SK-N-SH (cell line): ENCODE measurements around the gene TMEM269. TPM values are rescaled to one million over a fixed set of nuclear protein-coding genes. Genes with fewer than 3 reads are reported as not detected.

Experiments used
- CTCF ChIA-PET: fragments of 300-600, 350-600 bp; formaldehyde crosslinking; extraction: SDS; loops from one replicate; lab custom pipeline; 2021; lab: Yijun Ruan, JAX
- POLR2A ChIA-PET: fragments of 350-600 bp; sonication (Branson Sonifier 250); formaldehyde crosslinking; extraction: SDS; loops from one replicate; lab custom pipeline; 2020; ENCODE audit warnings: antibody characterized with exemption, inconsistent platforms; lab: Yijun Ruan, JAX
- DNase-seq: peaks from one replicate; pipeline ENCODE4 v3.0.0; 2012
- H2AFZ ChIP-seq: fragments of 200-600 bp; sonication (generic); 2 replicates; pipeline ENCODE4 v1.8.1; 2016; ENCODE audit warnings: antibody characterized with exemption, mild to moderate bottlenecking, low read depth
- H3F3A ChIP-seq: fragments of 200-600 bp; sonication (generic); replicated peaks from 2 replicates; pipeline ENCODE3; 2016; ENCODE audit warnings: antibody characterized with exemption, mild to moderate bottlenecking; ENCODE audit not compliant: insufficient read depth
- H3K27ac ChIP-seq, 2 experiments: fragments of 200-500 bp in 1 of 2; fragments of 200-600 bp in 1 of 2; sonication (Bioruptor generic) in 1 of 2; sonication (generic), shearing (Covaris generic) in 1 of 2; 2 replicates each; pipeline versions ENCODE4 v1.5.1 to v1.6.1; 2014 to 2016; ENCODE audit warnings: low read depth in 2 of 2, inconsistent platforms in 1 of 2, low read length in 1 of 2, mild to moderate bottlenecking in 1 of 2, mixed read lengths in 1 of 2
- H3K27me3 ChIP-seq: fragments of 200-600 bp; sonication (generic), shearing (Covaris generic); 2 replicates; pipeline ENCODE4 v1.6.1; 2016; ENCODE audit warnings: mixed run types; ENCODE audit not compliant: insufficient read depth
- H3K36me3 ChIP-seq, 2 experiments: fragments of 200-500 bp in 1 of 2; fragments of 200-600 bp in 1 of 2; sonication (Bioruptor generic) in 1 of 2; sonication (generic) in 1 of 2; replicated peaks in 1 of 2; 2 replicates each; pipeline versions ENCODE3 to v1.5.1; 2014 to 2016; ENCODE audit warnings: low read length in 1 of 2, mild to moderate bottlenecking in 1 of 2; ENCODE audit not compliant: insufficient read depth in 2 of 2, control insufficient read depth in 1 of 2
- H3K4me1 ChIP-seq, 2 experiments: fragments of 200-500 bp in 1 of 2; fragments of 200-600 bp in 1 of 2; sonication (Bioruptor generic) in 1 of 2; sonication (generic), shearing (Covaris generic) in 1 of 2; 2 replicates each; pipeline versions ENCODE4 v1.5.1 to v1.6.1; 2014 to 2016; ENCODE audit warnings: low read depth in 1 of 2, low read length in 1 of 2, mixed run types in 1 of 2; ENCODE audit not compliant: insufficient read depth in 2 of 2, control insufficient read depth in 1 of 2
- H3K4me2 ChIP-seq: fragments of 200-600 bp; sonication (generic), shearing (Covaris generic); 2 replicates; pipeline ENCODE4 v1.6.1; 2017; ENCODE audit warnings: mixed run types
- H3K4me3 ChIP-seq, 2 experiments: fragments of 200-500 bp in 1 of 2; fragments of 200-600 bp in 1 of 2; sonication (Bioruptor generic) in 1 of 2; sonication (generic), shearing (Covaris generic) in 1 of 2; 2 replicates each; pipeline versions ENCODE4 v1.5.1 to v1.8.1; 2014 to 2016; ENCODE audit warnings: low read depth in 2 of 2, inconsistent platforms in 1 of 2, low read length in 1 of 2, mild to moderate bottlenecking in 1 of 2, mixed read lengths in 1 of 2, moderate library complexity in 1 of 2
- H3K79me2 ChIP-seq: fragments of 200-600 bp; sonication (generic); 2 replicates; pipeline ENCODE4 v1.8.1; 2017; ENCODE audit warnings: mild to moderate bottlenecking; ENCODE audit not compliant: insufficient read depth
- H3K9ac ChIP-seq: fragments of 200-600 bp; sonication (generic); 2 replicates; pipeline ENCODE4 v1.6.1; 2017; ENCODE audit warnings: mixed run types
- H3K9me2 ChIP-seq: fragments of 200-600 bp; sonication (generic); 2 replicates; pipeline ENCODE4 v1.6.1; 2017; ENCODE audit warnings: mixed run types
- H3K9me3 ChIP-seq: fragments of 200-600 bp; sonication (generic); 2 replicates; pipeline ENCODE4 v1.6.1; 2017; ENCODE audit warnings: mixed run types, mild to moderate bottlenecking, moderate library complexity
- H4K20me1 ChIP-seq: fragments of 200-600 bp; sonication (generic); 2 replicates; pipeline ENCODE4 v1.6.1; 2017; ENCODE audit warnings: mild to moderate bottlenecking, mixed run types; ENCODE audit not compliant: insufficient read depth
- CHD2 ChIP-seq: fragments of 150-350 bp; IDR thresholded peaks from 2 replicates; pipeline ENCODE4 v1.6.1; 2018; ENCODE audit warnings: low read length; ENCODE audit not compliant: partially characterized antibody
- CTCF ChIP-seq: fragments of 200-600 bp; sonication (generic); IDR thresholded peaks from 2 replicates; pipeline ENCODE4 v1.6.1; 2017; ENCODE audit warnings: antibody characterized with exemption, mild to moderate bottlenecking, moderate library complexity
- ELF1 ChIP-seq: IDR thresholded peaks from 2 replicates; pipeline ENCODE4 v1.4.0; 2012
- EP300 ChIP-seq, 2 experiments: IDR thresholded peaks; 2 replicates each; pipeline versions ENCODE4 v1.4.0 to v1.6.1; 2012; ENCODE audit warnings: borderline replicate concordance in 1 of 2, low read depth in 1 of 2, low read length in 1 of 2
- EZH2phosphoT487 ChIP-seq: fragments of 200-600 bp; sonication (generic); IDR thresholded peaks from 2 replicates; pipeline ENCODE4 v1.6.1; 2017; ENCODE audit warnings: low read depth, mixed run types, mild to moderate bottlenecking, antibody characterized with exemption, moderate library complexity, borderline replicate concordance
- GABPA ChIP-seq: IDR thresholded peaks from 2 replicates; pipeline ENCODE4 v1.4.0; 2012; ENCODE audit warnings: low read depth, mild to moderate bottlenecking
- GATA2 ChIP-seq: sonication (generic); formaldehyde crosslinking; IDR thresholded peaks from 2 replicates; pipeline ENCODE4 v1.5.0; 2020; ENCODE audit warnings: mild to moderate bottlenecking, missing genetic modification reagents
- NFIC ChIP-seq: IDR thresholded peaks from 2 replicates; pipeline ENCODE4 v1.4.0; 2012; ENCODE audit warnings: borderline replicate concordance
- NRF1 ChIP-seq: IDR thresholded peaks from 2 replicates; pipeline ENCODE4 v1.6.1; 2012; ENCODE audit warnings: low read depth, mild to moderate bottlenecking, low read length
- RAD21 ChIP-seq: IDR thresholded peaks from 2 replicates; pipeline ENCODE4 v1.6.1; 2012; ENCODE audit warnings: mild to moderate bottlenecking, low read length
- RCOR1 ChIP-seq: fragments of 150-350 bp; IDR thresholded peaks from 2 replicates; pipeline ENCODE4 v1.6.1; 2017; ENCODE audit warnings: antibody characterized with exemption, low read length
- TAF1 ChIP-seq: IDR thresholded peaks from 2 replicates; pipeline ENCODE4 v1.6.1; 2012; ENCODE audit warnings: low read depth, mild to moderate bottlenecking, low read length, moderate library complexity, borderline replicate concordance
- TEAD4 ChIP-seq: IDR thresholded peaks from 2 replicates; pipeline ENCODE4 v1.4.0; 2012; ENCODE audit warnings: mild to moderate bottlenecking, borderline replicate concordance; ENCODE audit not compliant: insufficient read depth
- WGBS: methylation state at CpG from one replicate; pipeline ENCODE4 v1.1.6; 2017; ENCODE audit warnings: low lambda C conversion rate; 5-methylcytosine and 5-hydroxymethylcytosine counted together
- polyA plus RNA-seq, 3 experiments: library from polyadenylated mRNA; depleted of rRNA; stranded (reverse); fragments of >200 nt; gene quantifications; 2 replicates each; pipeline ENCODE4 v1.2.3, GENCODE V29; 2012
- TF ChIP-seq, protein P1 (sequence below): IDR thresholded peaks from 2 replicates; pipeline ENCODE4 v1.4.0; 2012; ENCODE audit warnings: low read depth, borderline replicate concordance
- TF ChIP-seq, protein P2 (sequence below): fragments of 150-350 bp; IDR thresholded peaks from 2 replicates; pipeline ENCODE4 v1.6.1; 2016; ENCODE audit warnings: mild to moderate bottlenecking, low read depth, low read length
- TF ChIP-seq, protein P3 (sequence below): IDR thresholded peaks from 2 replicates; pipeline ENCODE4; 2012

The TMEM269 gene
- polyA plus RNA-seq, 1 of the 3 experiments (the other 2 are of a cell fraction): 0.05 TPM

DNA sequence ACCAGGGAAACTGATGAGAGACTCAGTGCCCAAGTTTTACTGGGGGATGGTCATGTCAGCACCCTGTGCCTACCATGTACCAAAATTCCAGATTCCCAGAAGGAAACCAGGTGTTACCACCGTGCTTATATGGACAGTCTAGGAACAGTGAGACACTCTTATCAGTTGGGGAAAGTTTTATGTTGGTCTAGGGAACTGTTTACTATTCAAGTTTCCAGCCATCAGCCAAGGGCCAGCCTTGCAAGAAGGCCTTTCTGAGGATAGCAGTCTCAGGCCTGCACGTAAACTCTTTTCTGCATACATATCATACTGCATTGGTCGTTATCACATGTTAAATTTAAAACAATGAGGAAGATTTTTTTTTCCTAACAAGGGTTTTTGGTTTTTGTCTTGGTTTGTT lies 12.6 kb downstream of the TMEM269 start (continued):
- TF ChIP-seq, protein P1, sequence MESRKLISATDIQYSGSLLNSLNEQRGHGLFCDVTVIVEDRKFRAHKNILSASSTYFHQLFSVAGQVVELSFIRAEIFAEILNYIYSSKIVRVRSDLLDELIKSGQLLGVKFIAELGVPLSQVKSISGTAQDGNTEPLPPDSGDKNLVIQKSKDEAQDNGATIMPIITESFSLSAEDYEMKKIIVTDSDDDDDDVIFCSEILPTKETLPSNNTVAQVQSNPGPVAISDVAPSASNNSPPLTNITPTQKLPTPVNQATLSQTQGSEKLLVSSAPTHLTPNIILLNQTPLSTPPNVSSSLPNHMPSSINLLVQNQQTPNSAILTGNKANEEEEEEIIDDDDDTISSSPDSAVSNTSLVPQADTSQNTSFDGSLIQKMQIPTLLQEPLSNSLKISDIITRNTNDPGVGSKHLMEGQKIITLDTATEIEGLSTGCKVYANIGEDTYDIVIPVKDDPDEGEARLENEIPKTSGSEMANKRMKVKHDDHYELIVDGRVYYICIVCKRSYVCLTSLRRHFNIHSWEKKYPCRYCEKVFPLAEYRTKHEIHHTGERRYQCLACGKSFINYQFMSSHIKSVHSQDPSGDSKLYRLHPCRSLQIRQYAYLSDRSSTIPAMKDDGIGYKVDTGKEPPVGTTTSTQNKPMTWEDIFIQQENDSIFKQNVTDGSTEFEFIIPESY: no peak
- TF ChIP-seq GABPA: no peak
- TF ChIP-seq, protein P2, sequence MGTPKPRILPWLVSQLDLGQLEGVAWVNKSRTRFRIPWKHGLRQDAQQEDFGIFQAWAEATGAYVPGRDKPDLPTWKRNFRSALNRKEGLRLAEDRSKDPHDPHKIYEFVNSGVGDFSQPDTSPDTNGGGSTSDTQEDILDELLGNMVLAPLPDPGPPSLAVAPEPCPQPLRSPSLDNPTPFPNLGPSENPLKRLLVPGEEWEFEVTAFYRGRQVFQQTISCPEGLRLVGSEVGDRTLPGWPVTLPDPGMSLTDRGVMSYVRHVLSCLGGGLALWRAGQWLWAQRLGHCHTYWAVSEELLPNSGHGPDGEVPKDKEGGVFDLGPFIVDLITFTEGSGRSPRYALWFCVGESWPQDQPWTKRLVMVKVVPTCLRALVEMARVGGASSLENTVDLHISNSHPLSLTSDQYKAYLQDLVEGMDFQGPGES: no peak
- TF ChIP-seq CHD2: no peak
- no peak for TF ChIP-seq TEAD4
- TF ChIP-seq ELF1: no peak
- TF ChIP-seq NRF1: no peak
- no peak for TF ChIP-seq NFIC

- TF ChIP-seq GATA2 (no peak), NRF1 (no peak), EP300 (IDR thresholded peaks at IDR 0.05; ENCODE audit: borderline replicate concordance in 1 of 2, low read depth in 1 of 2, low read length in 1 of 2) (no peak), TAF1 (no peak), RCOR1 (no peak), CTCF (no peak), EZH2phosphoT487 (no peak), RAD21 (no peak)
- TF ChIP-seq, protein P1: no peak
- TF ChIP-seq, protein P3, sequence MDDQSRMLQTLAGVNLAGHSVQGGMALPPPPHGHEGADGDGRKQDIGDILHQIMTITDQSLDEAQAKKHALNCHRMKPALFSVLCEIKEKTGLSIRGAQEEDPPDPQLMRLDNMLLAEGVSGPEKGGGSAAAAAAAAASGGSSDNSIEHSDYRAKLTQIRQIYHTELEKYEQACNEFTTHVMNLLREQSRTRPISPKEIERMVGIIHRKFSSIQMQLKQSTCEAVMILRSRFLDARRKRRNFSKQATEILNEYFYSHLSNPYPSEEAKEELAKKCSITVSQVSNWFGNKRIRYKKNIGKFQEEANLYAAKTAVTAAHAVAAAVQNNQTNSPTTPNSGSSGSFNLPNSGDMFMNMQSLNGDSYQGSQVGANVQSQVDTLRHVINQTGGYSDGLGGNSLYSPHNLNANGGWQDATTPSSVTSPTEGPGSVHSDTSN: no peak
- Histone ChIP-seq H3K36me3 (no peaks in the 10 kb centered on the region), H3K4me3 (no peak overlapping the region), H3K4me2 (no peak overlapping the region), H3K9me3 (no peaks in the 10 kb centered on the region), H4K20me1 (no peaks in the 10 kb centered on the region), H3F3A (no peaks in the 10 kb centered on the region), H3K9me2 (no peaks in the 10 kb centered on the region), H3K9ac (no peak overlapping the region), H3K27me3 (no peaks in the 10 kb centered on the region), H3K79me2 (no peaks in the 10 kb centered on the region), H2AFZ (no peak overlapping the region), H3K27ac (no peak overlapping the region), H3K4me1 (no peaks in the 10 kb centered on the region; a peak in 1 of 4 replicates)
- POLR2A ChIA-PET: no interaction called here
- no peak for DNase-seq
- CTCF ChIA-PET: interaction anchor here (0.9 to 2.5 kb wide), 3 partner anchors 19 to 276 kb away, joined by 4 to 8 read pairs (median 6); no protein-coding TSS in a partner anchor
- 73% methylated on average over 4 of the region's 5 CpGs for WGBS
Observed at GRCh38 chr1:42797979-42798378, 13.2 kb downstream of the TMEM269 start.
